Measurements from ENCODE around the gene IPO8.

DNA sequence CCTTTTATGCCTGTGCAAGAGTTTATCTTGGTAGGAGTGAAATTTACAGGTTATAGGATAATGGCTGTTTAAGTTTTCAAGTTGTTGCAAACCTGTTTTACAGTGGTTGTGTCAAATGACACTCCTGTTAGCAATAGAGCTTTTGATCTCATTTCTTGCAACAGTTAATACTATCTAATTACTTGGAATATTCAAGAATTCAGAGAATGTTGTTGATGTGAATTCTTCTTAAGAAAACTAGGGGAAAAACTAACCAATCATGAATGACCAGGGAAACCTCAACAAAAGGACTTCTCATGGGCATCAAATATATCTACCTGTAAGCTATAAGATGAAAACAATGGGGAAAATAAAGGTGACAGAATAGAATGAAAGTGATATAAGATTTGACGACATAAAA lies 85.0 kb downstream of the IPO8 start:
- TF ChIP-seq CTCF (IDR thresholded peaks at IDR 0.05): no peak
- TF ChIP-seq POLR2A (IDR thresholded peaks at IDR 0.05): no peak
